SK-N-SH (cell line): ENCODE measurements around the gene VAMP5. TPM values are rescaled to one million over a fixed set of nuclear protein-coding genes. Genes with fewer than 3 reads are reported as not detected.
A peak's percentile ranks its signal among the peaks of the same experiment; 100 is the strongest.

Experiments used
- CTCF ChIA-PET: fragments of 300-600, 350-600 bp; formaldehyde crosslinking; extraction: SDS; loops from one replicate; lab custom pipeline; 2021; lab: Yijun Ruan, JAX
- POLR2A ChIA-PET: fragments of 350-600 bp; sonication (Branson Sonifier 250); formaldehyde crosslinking; extraction: SDS; loops from one replicate; lab custom pipeline; 2020; ENCODE audit warnings: antibody characterized with exemption, inconsistent platforms; lab: Yijun Ruan, JAX
- DNase-seq: peaks from one replicate; pipeline ENCODE4 v3.0.0; 2012
- H2AFZ ChIP-seq: fragments of 200-600 bp; sonication (generic); 2 replicates; pipeline ENCODE4 v1.8.1; 2016; ENCODE audit warnings: antibody characterized with exemption, mild to moderate bottlenecking, low read depth
- H3F3A ChIP-seq: fragments of 200-600 bp; sonication (generic); replicated peaks from 2 replicates; pipeline ENCODE3; 2016; ENCODE audit warnings: antibody characterized with exemption, mild to moderate bottlenecking; ENCODE audit not compliant: insufficient read depth
- H3K27ac ChIP-seq, 2 experiments: fragments of 200-500 bp in 1 of 2; fragments of 200-600 bp in 1 of 2; sonication (Bioruptor generic) in 1 of 2; sonication (generic), shearing (Covaris generic) in 1 of 2; 2 replicates each; pipeline versions ENCODE4 v1.5.1 to v1.6.1; 2014 to 2016; ENCODE audit warnings: low read depth in 2 of 2, inconsistent platforms in 1 of 2, low read length in 1 of 2, mild to moderate bottlenecking in 1 of 2, mixed read lengths in 1 of 2
- H3K27me3 ChIP-seq: fragments of 200-600 bp; sonication (generic), shearing (Covaris generic); 2 replicates; pipeline ENCODE4 v1.6.1; 2016; ENCODE audit warnings: mixed run types; ENCODE audit not compliant: insufficient read depth
- H3K36me3 ChIP-seq, 2 experiments: fragments of 200-500 bp in 1 of 2; fragments of 200-600 bp in 1 of 2; sonication (Bioruptor generic) in 1 of 2; sonication (generic) in 1 of 2; replicated peaks in 1 of 2; 2 replicates each; pipeline versions ENCODE3 to v1.5.1; 2014 to 2016; ENCODE audit warnings: low read length in 1 of 2, mild to moderate bottlenecking in 1 of 2; ENCODE audit not compliant: insufficient read depth in 2 of 2, control insufficient read depth in 1 of 2
- H3K4me1 ChIP-seq, 2 experiments: fragments of 200-500 bp in 1 of 2; fragments of 200-600 bp in 1 of 2; sonication (Bioruptor generic) in 1 of 2; sonication (generic), shearing (Covaris generic) in 1 of 2; 2 replicates each; pipeline versions ENCODE4 v1.5.1 to v1.6.1; 2014 to 2016; ENCODE audit warnings: low read depth in 1 of 2, low read length in 1 of 2, mixed run types in 1 of 2; ENCODE audit not compliant: insufficient read depth in 2 of 2, control insufficient read depth in 1 of 2
- H3K4me2 ChIP-seq: fragments of 200-600 bp; sonication (generic), shearing (Covaris generic); 2 replicates; pipeline ENCODE4 v1.6.1; 2017; ENCODE audit warnings: mixed run types
- H3K4me3 ChIP-seq, 2 experiments: fragments of 200-500 bp in 1 of 2; fragments of 200-600 bp in 1 of 2; sonication (Bioruptor generic) in 1 of 2; sonication (generic), shearing (Covaris generic) in 1 of 2; 2 replicates each; pipeline versions ENCODE4 v1.5.1 to v1.8.1; 2014 to 2016; ENCODE audit warnings: low read depth in 2 of 2, inconsistent platforms in 1 of 2, low read length in 1 of 2, mild to moderate bottlenecking in 1 of 2, mixed read lengths in 1 of 2, moderate library complexity in 1 of 2
- H3K79me2 ChIP-seq: fragments of 200-600 bp; sonication (generic); 2 replicates; pipeline ENCODE4 v1.8.1; 2017; ENCODE audit warnings: mild to moderate bottlenecking; ENCODE audit not compliant: insufficient read depth
- H3K9ac ChIP-seq: fragments of 200-600 bp; sonication (generic); 2 replicates; pipeline ENCODE4 v1.6.1; 2017; ENCODE audit warnings: mixed run types
- H3K9me2 ChIP-seq: fragments of 200-600 bp; sonication (generic); 2 replicates; pipeline ENCODE4 v1.6.1; 2017; ENCODE audit warnings: mixed run types
- H3K9me3 ChIP-seq: fragments of 200-600 bp; sonication (generic); 2 replicates; pipeline ENCODE4 v1.6.1; 2017; ENCODE audit warnings: mixed run types, mild to moderate bottlenecking, moderate library complexity
- H4K20me1 ChIP-seq: fragments of 200-600 bp; sonication (generic); 2 replicates; pipeline ENCODE4 v1.6.1; 2017; ENCODE audit warnings: mild to moderate bottlenecking, mixed run types; ENCODE audit not compliant: insufficient read depth
- CHD2 ChIP-seq: fragments of 150-350 bp; IDR thresholded peaks from 2 replicates; pipeline ENCODE4 v1.6.1; 2018; ENCODE audit warnings: low read length; ENCODE audit not compliant: partially characterized antibody
- ELF1 ChIP-seq: IDR thresholded peaks from 2 replicates; pipeline ENCODE4 v1.4.0; 2012
- EZH2phosphoT487 ChIP-seq: fragments of 200-600 bp; sonication (generic); IDR thresholded peaks from 2 replicates; pipeline ENCODE4 v1.6.1; 2017; ENCODE audit warnings: low read depth, mixed run types, mild to moderate bottlenecking, antibody characterized with exemption, moderate library complexity, borderline replicate concordance
- FOSL2 ChIP-seq: IDR thresholded peaks from 2 replicates; pipeline ENCODE4 v1.4.0; 2012; ENCODE audit warnings: low read depth, mild to moderate bottlenecking, moderate library complexity, borderline replicate concordance
- FOXJ3 ChIP-seq: sonication (generic); formaldehyde crosslinking; IDR thresholded peaks from 2 replicates; pipeline ENCODE4 v1.5.1; 2020; ENCODE audit warnings: mild to moderate bottlenecking, missing genetic modification reagents
- FOXM1 ChIP-seq: IDR thresholded peaks from 2 replicates; pipeline ENCODE4 v1.4.0; 2012; ENCODE audit warnings: low read depth, mild to moderate bottlenecking
- JUND ChIP-seq: IDR thresholded peaks from 2 replicates; pipeline ENCODE4 v1.4.0; 2012
- NFIC ChIP-seq: IDR thresholded peaks from 2 replicates; pipeline ENCODE4 v1.4.0; 2012; ENCODE audit warnings: borderline replicate concordance
- POLR2AphosphoS5 ChIP-seq: IDR thresholded peaks from 2 replicates; pipeline ENCODE4 v1.6.1; 2012; ENCODE audit warnings: low read depth, low read length
- RAD21 ChIP-seq: IDR thresholded peaks from 2 replicates; pipeline ENCODE4 v1.6.1; 2012; ENCODE audit warnings: mild to moderate bottlenecking, low read length
- RXRA ChIP-seq: IDR thresholded peaks from 2 replicates; pipeline ENCODE4 v1.4.0; 2012; ENCODE audit warnings: low read depth, mild to moderate bottlenecking, borderline replicate concordance
- SIN3A ChIP-seq: IDR thresholded peaks from 2 replicates; pipeline ENCODE4 v1.6.1; 2012; ENCODE audit warnings: low read depth, mild to moderate bottlenecking, low read length, moderate library complexity, borderline replicate concordance
- TCF12 ChIP-seq: IDR thresholded peaks from 2 replicates; pipeline ENCODE4 v1.4.0; 2012
- TEAD4 ChIP-seq: IDR thresholded peaks from 2 replicates; pipeline ENCODE4 v1.4.0; 2012; ENCODE audit warnings: mild to moderate bottlenecking, borderline replicate concordance; ENCODE audit not compliant: insufficient read depth
- WGBS: methylation state at CpG from one replicate; pipeline ENCODE4 v1.1.6; 2017; ENCODE audit warnings: low lambda C conversion rate; 5-methylcytosine and 5-hydroxymethylcytosine counted together
- polyA plus RNA-seq, 3 experiments: library from polyadenylated mRNA; depleted of rRNA; stranded (reverse); fragments of >200 nt; gene quantifications; 2 replicates each; pipeline ENCODE4 v1.2.3, GENCODE V29; 2012
- TF ChIP-seq, protein P1 (sequence below): IDR thresholded peaks from 2 replicates; pipeline ENCODE4; 2012
- TF ChIP-seq, protein P2 (sequence below): fragments of 200-600 bp; sonication (generic); IDR thresholded peaks from 2 replicates; pipeline ENCODE4 v1.6.1; 2017; ENCODE audit warnings: antibody characterized with exemption, mild to moderate bottlenecking, moderate library complexity
- TF ChIP-seq, protein P3 (sequence below): IDR thresholded peaks from 2 replicates; pipeline ENCODE4 v1.4.0; 2012; ENCODE audit warnings: low read depth, borderline replicate concordance

The VAMP5 gene
- polyA plus RNA-seq, 1 of the 3 experiments (the other 2 are of a cell fraction), result 12.0 TPM

DNA sequence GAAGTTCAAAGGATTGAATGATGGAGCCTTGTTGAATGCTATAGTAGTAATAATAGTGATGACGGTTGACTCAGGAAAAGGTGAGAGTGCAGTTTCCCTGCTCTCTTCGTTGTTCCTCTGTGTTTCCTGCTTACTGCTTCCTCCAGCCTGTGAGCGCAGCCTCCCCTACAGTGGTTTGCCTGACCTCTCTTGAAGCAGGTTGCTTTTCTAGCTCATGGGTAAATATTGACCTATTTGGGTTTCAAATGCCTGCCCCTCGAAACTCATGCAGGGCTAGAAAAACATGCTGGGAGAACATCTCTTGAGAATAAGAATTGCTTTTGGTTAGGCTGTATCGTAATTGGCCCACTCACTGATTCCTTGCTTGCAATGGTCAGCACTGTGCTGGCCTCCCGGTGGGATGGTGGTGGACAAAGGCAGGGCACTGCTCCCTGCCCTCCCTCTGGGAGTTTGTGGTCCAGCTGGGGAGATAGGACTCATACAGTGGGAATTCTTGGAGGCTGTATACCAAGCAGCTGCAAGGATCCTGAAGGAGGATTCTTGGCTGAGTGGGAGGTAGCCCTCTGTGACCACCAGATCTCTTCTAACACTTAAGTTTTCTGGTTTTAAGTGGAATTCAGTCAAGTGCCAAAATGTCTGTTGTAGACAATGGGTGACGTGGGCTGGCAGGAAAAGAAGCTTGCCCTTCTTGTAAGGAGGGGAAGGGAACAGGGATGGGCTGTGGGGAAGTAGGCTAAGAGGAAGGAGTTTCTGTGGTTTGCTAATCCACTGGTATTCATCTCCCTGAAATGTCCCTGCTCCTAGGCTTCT lies 6.0 kb downstream of the VAMP5 start (continued):
- TF ChIP-seq SIN3A (no peak), CHD2 (no peak), NFIC (no peak), ELF1 (no peak)
- TF ChIP-seq, protein P1, sequence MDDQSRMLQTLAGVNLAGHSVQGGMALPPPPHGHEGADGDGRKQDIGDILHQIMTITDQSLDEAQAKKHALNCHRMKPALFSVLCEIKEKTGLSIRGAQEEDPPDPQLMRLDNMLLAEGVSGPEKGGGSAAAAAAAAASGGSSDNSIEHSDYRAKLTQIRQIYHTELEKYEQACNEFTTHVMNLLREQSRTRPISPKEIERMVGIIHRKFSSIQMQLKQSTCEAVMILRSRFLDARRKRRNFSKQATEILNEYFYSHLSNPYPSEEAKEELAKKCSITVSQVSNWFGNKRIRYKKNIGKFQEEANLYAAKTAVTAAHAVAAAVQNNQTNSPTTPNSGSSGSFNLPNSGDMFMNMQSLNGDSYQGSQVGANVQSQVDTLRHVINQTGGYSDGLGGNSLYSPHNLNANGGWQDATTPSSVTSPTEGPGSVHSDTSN, result no peak
- TF ChIP-seq, all 33 proteins: peak for 0

DNA sequence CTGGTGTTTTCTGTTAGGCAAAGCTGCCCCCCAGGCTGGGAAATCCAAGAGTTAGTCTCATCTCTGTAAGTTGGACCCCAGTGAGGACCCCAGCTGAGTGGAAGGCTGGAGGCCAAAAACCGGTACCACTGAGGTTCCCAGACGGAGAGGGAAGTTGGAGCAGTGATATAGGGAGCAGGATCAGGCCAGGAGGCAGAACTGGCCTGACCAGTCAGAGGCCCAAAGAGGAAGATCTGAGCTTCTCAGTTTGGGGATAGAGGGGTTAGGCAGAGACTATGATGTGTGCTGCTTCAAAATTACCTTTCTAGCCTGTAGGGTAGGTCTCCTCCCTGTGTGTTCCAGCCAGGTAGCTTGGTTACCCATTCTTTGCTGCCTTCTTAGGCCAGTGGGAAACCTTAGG lies 6.7 kb downstream of the VAMP5 start:
- Histone ChIP-seq H4K20me1 (no peaks in the 10 kb centered on the region), H3K4me1 (peaks cover 2 to 8% of the 10 kb centered on the region in 2 experiments; a peak in 2 of 4 replicates), H3K27me3 (no peaks in the 10 kb centered on the region), H2AFZ (no peak overlapping the region), H3K79me2 (peaks cover 4% of the 10 kb centered on the region), H3K36me3 (no peaks in the 10 kb centered on the region), H3K4me3 (no peak overlapping the region), H3K4me2 (no peak overlapping the region), H3K9me3 (no peaks in the 10 kb centered on the region), H3K9ac (no peak overlapping the region), H3K9me2 (no peaks in the 10 kb centered on the region), H3F3A (no peaks in the 10 kb centered on the region), H3K27ac (peak overlapping the region in 1 of 2 experiments; percentile 13; a peak in 1 of 4 replicates)
- POLR2A ChIA-PET, result no interaction called here
- no peak for TF ChIP-seq FOXJ3
- TF ChIP-seq TCF12, result no peak
- TF ChIP-seq, protein P2, sequence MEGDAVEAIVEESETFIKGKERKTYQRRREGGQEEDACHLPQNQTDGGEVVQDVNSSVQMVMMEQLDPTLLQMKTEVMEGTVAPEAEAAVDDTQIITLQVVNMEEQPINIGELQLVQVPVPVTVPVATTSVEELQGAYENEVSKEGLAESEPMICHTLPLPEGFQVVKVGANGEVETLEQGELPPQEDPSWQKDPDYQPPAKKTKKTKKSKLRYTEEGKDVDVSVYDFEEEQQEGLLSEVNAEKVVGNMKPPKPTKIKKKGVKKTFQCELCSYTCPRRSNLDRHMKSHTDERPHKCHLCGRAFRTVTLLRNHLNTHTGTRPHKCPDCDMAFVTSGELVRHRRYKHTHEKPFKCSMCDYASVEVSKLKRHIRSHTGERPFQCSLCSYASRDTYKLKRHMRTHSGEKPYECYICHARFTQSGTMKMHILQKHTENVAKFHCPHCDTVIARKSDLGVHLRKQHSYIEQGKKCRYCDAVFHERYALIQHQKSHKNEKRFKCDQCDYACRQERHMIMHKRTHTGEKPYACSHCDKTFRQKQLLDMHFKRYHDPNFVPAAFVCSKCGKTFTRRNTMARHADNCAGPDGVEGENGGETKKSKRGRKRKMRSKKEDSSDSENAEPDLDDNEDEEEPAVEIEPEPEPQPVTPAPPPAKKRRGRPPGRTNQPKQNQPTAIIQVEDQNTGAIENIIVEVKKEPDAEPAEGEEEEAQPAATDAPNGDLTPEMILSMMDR, result no peak
- TF ChIP-seq POLR2AphosphoS5, result no peak
- TF ChIP-seq RAD21, result no peak
- no peak for TF ChIP-seq RXRA
- no peak for TF ChIP-seq TEAD4
- TF ChIP-seq FOXM1, result no peak
- no peak for TF ChIP-seq EZH2phosphoT487
- TF ChIP-seq, protein P3, sequence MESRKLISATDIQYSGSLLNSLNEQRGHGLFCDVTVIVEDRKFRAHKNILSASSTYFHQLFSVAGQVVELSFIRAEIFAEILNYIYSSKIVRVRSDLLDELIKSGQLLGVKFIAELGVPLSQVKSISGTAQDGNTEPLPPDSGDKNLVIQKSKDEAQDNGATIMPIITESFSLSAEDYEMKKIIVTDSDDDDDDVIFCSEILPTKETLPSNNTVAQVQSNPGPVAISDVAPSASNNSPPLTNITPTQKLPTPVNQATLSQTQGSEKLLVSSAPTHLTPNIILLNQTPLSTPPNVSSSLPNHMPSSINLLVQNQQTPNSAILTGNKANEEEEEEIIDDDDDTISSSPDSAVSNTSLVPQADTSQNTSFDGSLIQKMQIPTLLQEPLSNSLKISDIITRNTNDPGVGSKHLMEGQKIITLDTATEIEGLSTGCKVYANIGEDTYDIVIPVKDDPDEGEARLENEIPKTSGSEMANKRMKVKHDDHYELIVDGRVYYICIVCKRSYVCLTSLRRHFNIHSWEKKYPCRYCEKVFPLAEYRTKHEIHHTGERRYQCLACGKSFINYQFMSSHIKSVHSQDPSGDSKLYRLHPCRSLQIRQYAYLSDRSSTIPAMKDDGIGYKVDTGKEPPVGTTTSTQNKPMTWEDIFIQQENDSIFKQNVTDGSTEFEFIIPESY, result no peak
- no peak for TF ChIP-seq JUND
- no peak for TF ChIP-seq FOSL2
- DNase-seq, result no peak
- WGBS, result 59% methylated on average over 2 of the region's 2 CpGs
- CTCF ChIA-PET, result no interaction called here
